ENCODE results near the gene AP3B1.

Gene AP3B1

GRCh38 chr5:78289911-78290310, 4.6 kb downstream of the AP3B1 start:
- no peaks in the 10 kb centered on the region for H3K27me3 ChIP-seq (ENCODE audit: insufficient read depth, poor library complexity, severe bottlenecking)
- TF ChIP-seq CTCF (IDR thresholded peaks at IDR 0.05; ENCODE audit: insufficient read depth, low read length) (no peak), POLR2AphosphoS5 (IDR thresholded peaks at IDR 0.05; ENCODE audit: low read depth) (no peak), SPI1 (IDR thresholded peaks at IDR 0.05; ENCODE audit: borderline replicate concordance, low read depth) (no peak), GABPA (IDR thresholded peaks at IDR 0.05; ENCODE audit: low read depth) (no peak), REST (IDR thresholded peaks at IDR 0.05; ENCODE audit: insufficient replicate concordance, low read depth) (no peak)
- H3K27ac ChIP-seq (replicated peaks), result no peak overlapping the region
- no peak for DNase-seq (ENCODE audit: low read depth in 1 of 2, low spot score in 1 of 2)
- H3K4me3 ChIP-seq (replicated peaks; ENCODE audit: insufficient read depth, low read length), result no peak overlapping the region

- H3K27ac ChIP-seq (replicated peaks), result no peak overlapping the region
These were observed 6.3 kb downstream of the AP3B1 start for GRCh38 chr5:78288246-78288645.

GRCh38 chr5:78287833-78288232, 6.7 kb downstream of the AP3B1 start:
- no peak for TF ChIP-seq REST (IDR thresholded peaks at IDR 0.05; ENCODE audit: insufficient replicate concordance, low read depth)
- DNase-seq (ENCODE audit: low read depth in 1 of 2, low spot score in 1 of 2), result no peak
- H3K27me3 ChIP-seq (ENCODE audit: insufficient read depth, poor library complexity, severe bottlenecking), result no peaks in the 10 kb centered on the region
- no peak overlapping the region for H3K27ac ChIP-seq (replicated peaks)
- H3K4me3 ChIP-seq (replicated peaks; ENCODE audit: insufficient read depth, low read length), result no peak overlapping the region

More at GRCh38 chr5:78288246-78288645, 6.3 kb downstream of the AP3B1 start:
- no peak for DNase-seq (ENCODE audit: low read depth in 1 of 2, low spot score in 1 of 2)
- H3K4me3 ChIP-seq (replicated peaks; ENCODE audit: insufficient read depth, low read length), result no peak overlapping the region
- H3K27me3 ChIP-seq (ENCODE audit: insufficient read depth, poor library complexity, severe bottlenecking), result no peaks in the 10 kb centered on the region
- TF ChIP-seq POLR2AphosphoS5 (IDR thresholded peaks at IDR 0.05; ENCODE audit: low read depth) (no peak), GABPA (IDR thresholded peaks at IDR 0.05; ENCODE audit: low read depth) (no peak), CTCF (IDR thresholded peaks at IDR 0.05; ENCODE audit: insufficient read depth, low read length) (no peak), REST (IDR thresholded peaks at IDR 0.05; ENCODE audit: insufficient replicate concordance, low read depth) (no peak), SPI1 (IDR thresholded peaks at IDR 0.05; ENCODE audit: borderline replicate concordance, low read depth) (no peak)

GRCh38 chr5:78287169-78287568, 7.3 kb downstream of the AP3B1 start:
- DNase-seq (ENCODE audit: low read depth in 1 of 2, low spot score in 1 of 2), result no peak
- TF ChIP-seq SPI1 (IDR thresholded peaks at IDR 0.05; ENCODE audit: borderline replicate concordance, low read depth) (no peak), GABPA (IDR thresholded peaks at IDR 0.05; ENCODE audit: low read depth) (no peak)
- no peak overlapping the region for H3K27ac ChIP-seq (replicated peaks)
- H3K27me3 ChIP-seq (ENCODE audit: insufficient read depth, poor library complexity, severe bottlenecking), result no peaks in the 10 kb centered on the region
- no peak overlapping the region for H3K4me3 ChIP-seq (replicated peaks; ENCODE audit: insufficient read depth, low read length)
